Measurements from ENCODE around the gene ARPC5L.
"Not testable (repeated sequence)": the region's sequence is repeated elsewhere in the genome, so short reads cannot be mapped to it uniquely, and the experiment has no call there.

The ARPC5L gene

GRCh38 chr9:124894035-124894740 is 32.3 kb downstream of the ARPC5L start:
- no peak for DNase-seq (ENCODE audit: low read depth in 2 of 2)

- DNase-seq (ENCODE audit: low read depth in 2 of 2), result no peak
Observed at GRCh38 chr9:124894741-124895170, 32.8 kb downstream of the ARPC5L start.

- DNase-seq (ENCODE audit: low read depth in 2 of 2), result no peak
Observed at GRCh38 chr9:124897570-124898460, 35.9 kb downstream of the ARPC5L start.

GRCh38 chr9:124899845-124900244 is 37.9 kb downstream of the ARPC5L start:
- no peak for DNase-seq (ENCODE audit: low read depth in 2 of 2)

- DNase-seq (ENCODE audit: low read depth in 2 of 2), result no peak
Observed at GRCh38 chr9:124906966-124907365, 45.0 kb downstream of the ARPC5L start.

GRCh38 chr9:124908098-124908497 is 46.2 kb downstream of the ARPC5L start:
- no peak for DNase-seq (ENCODE audit: low read depth in 2 of 2)

GRCh38 chr9:124911766-124912165 is 49.8 kb downstream of the ARPC5L start:
- no peak for DNase-seq (ENCODE audit: low read depth in 2 of 2)

- DNase-seq (ENCODE audit: low read depth in 2 of 2), result no peak
Observed at GRCh38 chr9:124913378-124913777, 51.4 kb downstream of the ARPC5L start.

- DNase-seq (ENCODE audit: low read depth in 2 of 2), result no peak
Observed at GRCh38 chr9:124914753-124915405, 52.9 kb downstream of the ARPC5L start.

GRCh38 chr9:124920394-124920793 is 58.5 kb downstream of the ARPC5L start:
- DNase-seq (ENCODE audit: low read depth in 2 of 2), result not testable (repeated sequence)
